Activated CD8-positive, alpha-beta memory T cell treated with anti-CD3 and anti-CD28 coated beads for 24 hours (primary cell): ENCODE data around the gene S100A10.
A peak's percentile ranks its signal among the peaks of the same experiment; 100 is the strongest.

ENCODE experiments used
- DNase-seq: peaks from one replicate; pipeline ENCODE4 v3.0.0-alpha.2; 2020

S100A10 gene, protein sequence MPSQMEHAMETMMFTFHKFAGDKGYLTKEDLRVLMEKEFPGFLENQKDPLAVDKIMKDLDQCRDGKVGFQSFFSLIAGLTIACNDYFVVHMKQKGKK

DNA sequence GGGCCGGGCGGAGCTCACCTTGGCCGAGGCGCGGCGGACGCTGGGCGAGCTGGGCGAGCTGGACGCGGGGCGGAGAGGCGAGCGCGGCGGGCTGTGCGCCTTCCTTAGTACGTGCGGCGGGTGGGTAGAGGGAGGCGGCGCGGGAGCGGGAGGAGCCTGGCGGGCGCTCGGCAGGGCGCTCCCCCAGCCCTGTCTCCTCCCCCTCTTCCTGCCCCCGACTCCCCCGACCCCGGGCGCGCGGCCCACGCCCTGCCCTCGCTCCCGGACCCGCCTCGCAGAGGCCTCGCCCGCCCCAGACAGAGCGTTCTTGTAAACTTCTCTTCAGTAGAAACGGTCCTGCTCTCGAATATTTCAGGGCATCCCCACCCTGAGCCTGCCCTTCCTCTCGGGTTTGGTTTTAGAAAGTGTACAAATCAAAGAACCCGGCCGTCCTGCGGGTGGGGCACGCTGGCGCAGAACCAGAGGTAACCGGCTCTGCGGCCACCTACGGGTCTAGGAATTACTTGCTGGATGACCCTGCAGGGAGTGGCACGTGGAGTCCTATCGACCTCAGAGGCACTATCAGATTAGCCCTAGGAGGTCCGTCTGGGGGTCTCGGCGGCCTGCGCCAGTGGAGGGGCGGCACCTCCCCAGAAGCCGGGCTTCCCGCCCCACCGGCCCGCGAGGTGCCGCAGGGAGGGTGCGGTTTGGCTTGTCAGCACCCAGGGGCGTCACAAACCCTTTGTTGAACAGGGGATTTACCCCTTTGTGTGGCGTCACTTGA lies at the start of gene S100A10:
Gene S100A10 (minus strand): TSS at position 126 of the 763 bp plus-strand sequence. CDS start 7,629 bp downstream, outside the sequence.
- DNase-seq = peak; percentile 85

DNA sequence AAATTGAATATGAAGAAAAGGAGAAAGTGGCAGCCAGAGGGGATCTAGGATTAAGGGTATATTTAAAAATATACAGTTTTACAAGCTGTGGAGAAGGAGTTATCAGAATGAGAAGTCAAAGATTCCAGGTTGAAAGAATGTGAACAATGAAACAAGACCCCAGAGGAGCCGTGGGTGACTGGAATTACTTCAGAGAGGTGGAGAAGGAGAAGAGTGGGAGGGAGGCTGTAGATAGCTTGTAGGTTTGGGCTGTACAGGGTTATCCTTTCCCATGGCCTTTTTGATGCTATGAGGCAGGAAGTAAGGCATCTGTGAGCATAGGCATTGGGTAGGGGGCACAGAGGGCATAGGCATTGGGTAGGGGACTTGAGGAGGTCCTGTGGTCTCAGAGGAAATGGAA lies 48.4 kb upstream of the S100A10 start:
- no peak for DNase-seq

DNA sequence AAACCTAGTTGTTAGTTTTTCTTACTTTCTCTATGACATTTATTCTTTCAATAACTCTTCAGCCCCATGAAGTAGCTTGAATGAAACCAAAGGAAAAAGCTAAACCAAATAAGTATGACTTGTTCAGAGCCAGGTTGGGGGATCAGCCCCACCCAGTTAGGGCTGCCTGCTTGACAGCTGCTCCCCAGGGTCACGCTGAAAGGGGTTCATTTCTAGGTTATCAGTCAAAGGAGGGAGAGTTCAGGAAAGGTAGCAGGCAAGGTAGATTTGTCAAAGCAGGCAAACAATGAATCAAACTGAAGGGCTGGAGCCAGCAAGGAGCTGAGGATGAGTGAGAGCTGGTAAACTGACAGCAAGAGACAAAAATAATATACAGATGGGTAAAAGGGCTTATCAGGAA lies 46.2 kb upstream of the S100A10 start:
- no peak for DNase-seq

DNA sequence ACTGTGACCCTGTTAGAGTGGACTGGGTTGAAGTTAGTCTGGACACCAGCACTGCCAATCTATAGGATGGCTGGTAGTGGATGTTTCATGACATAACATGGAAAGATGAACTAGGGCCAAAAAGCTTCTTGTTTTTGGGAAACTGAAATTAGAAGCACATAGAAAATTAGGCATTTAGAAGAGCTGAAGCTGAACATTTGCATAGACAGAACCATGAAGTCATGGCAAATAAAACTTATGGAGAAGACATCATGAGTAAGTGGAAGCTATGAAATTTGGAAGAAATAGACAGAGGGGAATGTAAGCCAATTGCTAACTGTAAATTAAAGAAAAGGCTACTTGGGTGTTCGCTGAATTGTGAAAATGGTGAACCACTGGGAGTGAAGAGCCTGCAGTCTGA lies 45.8 kb upstream of the S100A10 start:
- DNase-seq = no peak

DNA sequence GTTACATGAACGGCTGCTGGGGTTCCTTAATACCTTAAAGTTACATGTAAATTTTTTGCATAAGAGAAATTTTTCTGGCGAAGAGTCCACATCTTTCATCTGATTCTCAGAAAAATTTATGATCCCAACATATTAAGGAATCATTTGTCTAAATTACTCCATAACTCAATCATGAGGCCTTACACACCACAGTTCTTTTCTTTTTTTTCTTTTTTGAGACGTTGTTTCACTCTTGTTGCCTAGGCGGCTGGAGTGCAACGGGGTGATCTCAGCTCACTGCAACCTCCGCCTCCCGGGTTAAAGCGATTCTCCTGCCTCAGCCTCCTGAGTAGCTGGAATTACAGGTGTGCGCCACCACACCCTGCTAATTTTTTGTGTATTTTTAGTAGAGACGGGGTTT lies 45.2 kb upstream of the S100A10 start:
- no peak for DNase-seq

DNA sequence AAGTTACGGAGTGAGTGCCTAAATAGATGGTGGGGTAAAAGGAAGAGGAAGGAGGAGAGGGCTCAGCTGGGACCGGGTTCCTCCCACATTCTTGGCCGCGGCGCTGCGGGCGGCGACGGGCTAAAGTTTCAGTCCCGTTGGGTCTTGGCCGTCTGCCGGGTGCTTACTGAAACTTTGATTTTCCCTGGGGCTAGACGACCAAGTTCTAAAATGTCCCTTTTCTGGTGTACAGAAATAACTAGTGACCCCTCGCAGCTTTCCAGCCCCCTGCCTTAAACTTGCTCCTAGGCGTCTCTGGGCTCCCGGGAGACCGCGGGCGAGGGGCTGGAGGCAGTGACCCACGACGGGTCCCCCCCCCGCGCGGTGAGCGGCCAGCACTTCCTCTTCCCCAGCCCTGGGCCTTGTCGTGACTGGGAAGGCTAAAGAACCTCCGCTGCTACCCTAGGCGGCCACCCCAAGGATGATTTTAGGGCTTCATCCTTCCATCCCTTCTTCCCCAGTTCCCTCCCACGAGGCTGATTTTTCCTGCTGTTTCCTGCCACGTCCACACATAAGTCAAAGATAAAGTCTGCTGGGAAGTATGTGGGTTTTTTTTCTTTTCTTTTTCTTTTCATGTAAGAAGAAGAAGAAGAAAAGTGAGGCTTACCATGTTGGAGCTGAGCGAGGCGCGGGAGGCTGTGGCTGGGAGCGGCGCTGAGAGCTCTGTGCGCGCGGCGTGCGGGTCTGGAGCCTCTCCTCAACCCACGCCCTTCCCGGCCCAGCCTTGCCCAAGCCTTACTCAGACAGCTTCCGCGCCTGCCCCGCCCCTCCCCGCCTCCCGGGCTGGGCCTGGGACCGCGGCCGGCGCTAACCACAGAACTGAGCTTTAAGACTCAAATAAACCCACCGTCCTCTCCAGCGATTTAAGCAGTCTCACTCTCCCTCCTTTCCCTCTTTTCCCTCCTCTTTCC lies 42.9 kb upstream of the S100A10 start, which contains the start of gene S100A11:
Gene S100A11 (minus strand): TSS at position 738 of the 950 bp plus-strand sequence. CDS start 89 bp downstream, at position 649.
- DNase-seq = peak; percentile 86

DNA sequence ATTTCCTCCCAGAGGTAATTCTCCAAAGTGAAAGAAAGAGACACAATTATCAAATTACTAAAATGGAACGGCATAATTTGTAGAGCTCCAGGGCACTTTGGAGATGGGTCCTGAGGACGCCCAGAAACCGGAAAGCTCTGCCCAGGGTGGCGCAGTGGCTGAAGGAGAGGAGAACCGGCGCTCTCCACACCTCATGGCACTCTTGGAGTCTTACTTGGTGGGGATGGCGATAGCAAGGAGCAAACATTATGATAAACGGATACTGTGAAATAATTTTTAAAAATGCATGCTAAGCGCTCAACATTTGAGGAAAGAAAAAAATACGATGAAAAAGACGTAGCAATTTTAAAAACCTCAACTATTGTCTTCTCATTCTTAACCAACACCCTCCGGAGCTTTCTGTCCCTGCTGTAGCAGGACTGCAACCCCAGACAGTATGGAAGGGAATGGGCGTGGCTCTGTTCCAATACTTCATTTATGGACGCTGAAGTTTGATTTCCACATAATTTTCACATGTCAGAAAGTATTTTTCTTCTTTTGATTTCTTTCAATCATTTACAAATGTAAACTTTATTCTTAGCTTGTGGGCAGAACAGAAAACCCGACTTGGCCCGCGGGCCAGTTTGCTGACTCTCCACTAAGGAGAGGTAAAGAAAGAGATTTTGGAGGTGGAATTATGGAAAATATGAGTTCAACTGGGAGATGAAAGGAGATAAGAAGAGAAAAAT lies 42.0 kb upstream of the S100A10 start:
- DNase-seq = no peak

DNA sequence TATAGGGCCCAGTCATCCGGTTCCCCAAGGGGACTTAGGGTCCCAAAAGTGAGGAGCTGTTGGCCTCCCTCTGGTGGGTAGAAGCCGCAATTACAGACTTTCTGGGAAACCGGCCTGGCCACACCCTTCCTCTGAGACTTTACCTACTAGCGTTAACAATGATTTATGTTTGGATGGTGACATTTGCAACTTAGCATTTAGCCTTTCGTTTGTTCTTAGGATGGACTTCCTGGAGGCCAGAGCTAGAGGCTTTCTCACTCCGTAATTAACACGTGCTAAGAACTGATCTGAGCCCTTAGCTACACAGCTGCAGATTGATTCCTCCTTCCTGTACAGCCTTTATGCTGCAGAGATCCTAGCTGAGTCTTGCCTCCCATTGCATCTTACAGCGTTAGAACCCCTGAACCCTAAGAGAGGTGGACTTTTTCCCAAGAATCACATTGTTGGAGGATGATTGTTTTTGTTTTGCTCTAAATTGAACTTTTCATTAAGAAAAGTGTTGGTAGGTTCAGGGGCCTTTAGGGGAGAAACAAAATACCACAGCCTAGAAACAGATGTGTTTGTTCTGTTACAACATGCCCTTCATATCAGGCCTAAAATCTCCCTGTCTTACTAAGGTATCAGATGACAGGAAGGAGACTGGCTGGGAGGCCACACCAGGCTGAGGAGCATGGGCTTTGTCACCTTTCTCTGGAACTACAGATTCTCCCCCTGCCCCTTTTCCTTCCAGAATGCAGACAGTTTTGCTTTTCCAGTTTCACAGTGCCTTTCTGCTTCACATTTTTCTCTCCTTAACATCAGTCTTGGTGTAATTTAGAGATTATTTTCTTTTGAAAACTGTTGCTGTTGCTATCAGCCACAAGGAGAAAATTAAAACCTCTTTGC lies 41.2 kb upstream of the S100A10 start:
- peak; percentile 84 for DNase-seq

DNA sequence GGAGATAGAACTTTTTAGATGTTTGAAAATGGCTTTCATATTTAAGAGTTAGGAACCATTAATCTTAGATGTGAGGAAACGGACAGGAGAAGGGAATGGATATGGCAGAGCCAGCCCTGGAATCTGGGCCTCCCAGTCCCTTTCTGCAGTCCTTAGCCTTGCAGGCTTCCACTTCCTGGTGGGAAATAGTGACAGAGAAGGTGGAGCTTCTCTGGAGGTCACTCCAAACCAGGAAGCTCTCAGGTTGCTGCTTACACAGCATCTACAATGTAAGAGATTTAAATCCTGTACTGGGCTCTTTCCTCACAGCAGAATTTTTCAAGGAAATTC lies 40.6 kb upstream of the S100A10 start:
- no peak for DNase-seq

DNA sequence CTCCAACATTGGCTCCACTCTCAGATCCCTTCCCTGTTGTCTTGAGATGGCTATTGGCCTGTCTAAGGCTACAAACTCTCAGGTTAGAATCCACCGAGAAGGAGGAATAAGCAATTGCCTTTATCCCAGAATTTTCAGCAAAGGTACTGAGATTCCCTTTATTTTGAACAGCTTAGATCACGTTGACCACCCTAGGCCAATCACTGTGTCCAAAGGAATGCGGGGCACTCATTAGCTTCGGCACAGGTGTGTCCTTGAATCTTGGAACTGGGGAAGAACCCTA lies 36.2 kb upstream of the S100A10 start:
- DNase-seq = no peak

DNA sequence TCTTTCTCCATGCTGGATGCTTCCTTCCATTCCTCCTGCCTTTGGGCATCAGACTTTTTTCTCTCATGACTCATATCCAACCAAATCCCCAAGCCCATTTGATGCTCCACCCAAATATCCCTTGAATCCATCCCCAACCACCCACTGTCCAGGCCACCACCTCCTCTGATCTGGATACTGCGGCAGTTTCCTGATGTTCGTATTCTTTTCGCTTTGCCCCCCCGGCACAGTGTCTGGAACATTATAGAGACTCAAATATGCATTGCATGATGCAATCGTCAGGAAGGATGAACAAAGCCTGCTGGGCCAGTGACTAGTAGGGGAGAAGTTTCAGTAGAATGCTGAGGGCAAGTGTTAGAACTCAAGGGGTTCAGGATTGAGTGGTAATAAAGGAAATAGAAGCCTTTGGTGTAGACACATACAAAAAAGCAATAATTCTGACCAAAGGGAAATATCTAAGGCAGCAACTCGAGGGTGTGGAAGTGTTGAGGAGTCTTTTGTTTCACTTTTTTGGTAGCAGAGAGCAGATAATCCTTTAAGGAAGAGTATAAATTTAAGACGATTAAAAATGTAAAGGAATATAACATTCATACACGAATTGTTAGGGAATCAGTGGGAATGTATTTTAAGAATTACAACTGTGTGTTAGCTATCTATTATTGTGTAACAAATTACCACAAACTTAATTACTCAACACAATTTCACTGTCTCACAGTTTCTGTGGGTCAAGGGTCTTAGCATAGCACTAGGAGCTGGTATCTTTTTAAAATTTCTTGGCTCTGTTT lies 35.7 kb upstream of the S100A10 start:
- no peak for DNase-seq

DNA sequence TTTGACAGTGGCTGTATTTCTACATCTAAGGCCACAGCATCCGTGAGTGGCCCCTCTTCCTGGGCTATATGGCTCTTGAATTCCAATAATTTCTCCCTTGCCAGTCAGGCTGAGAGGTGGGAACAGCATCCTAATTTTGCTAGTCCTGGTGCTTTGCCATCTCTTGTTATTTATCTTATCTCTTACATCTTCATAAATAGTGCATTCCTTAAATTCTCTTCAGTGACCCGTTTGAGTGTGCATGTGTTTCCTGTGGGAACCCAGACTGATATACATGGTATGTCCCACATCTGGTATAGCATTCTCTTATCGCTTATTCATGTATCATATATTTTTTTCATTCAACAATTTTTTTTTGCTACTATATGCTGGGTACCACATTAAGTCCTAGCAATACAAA lies 33.2 kb upstream of the S100A10 start:
- no peak for DNase-seq

DNA sequence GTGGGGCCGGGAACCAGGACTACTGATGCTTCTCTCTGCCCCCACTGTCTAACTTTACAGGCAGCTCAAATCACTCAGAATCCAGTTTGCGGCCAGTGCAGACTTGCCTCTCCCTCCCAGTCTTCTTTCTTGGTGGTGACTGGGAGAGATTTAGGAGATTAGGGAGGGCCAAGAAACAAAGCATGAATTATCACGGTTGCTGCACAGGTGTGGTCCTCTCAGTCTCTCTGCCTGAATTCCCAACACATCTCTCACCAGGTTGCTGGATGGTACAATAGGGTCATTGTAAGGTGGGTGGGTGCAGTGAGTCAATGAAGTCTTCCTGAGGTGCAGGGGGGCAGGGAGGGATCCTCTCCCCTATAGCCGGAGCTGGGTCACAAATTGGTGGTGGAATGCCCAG lies 30.6 kb upstream of the S100A10 start:
- DNase-seq = no peak

DNA sequence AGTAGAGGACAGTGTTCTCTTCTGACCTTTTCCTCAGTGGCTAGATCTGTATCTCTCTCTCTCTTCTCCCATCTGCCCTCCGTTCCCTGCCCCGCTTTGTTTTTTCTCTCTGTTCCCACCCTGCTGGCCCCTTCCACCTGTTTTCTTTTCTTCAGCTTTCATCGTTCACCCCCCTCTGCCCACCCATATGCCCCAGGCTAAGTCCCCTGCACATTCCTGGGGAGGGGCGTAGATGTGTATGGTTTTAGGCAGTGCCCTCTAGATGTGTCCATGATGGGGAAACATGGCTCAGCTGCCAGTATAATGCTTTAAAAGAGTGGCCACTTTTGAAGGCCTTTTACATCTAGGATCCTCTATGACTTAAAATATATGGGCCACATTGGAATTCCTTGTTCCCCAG lies 29.6 kb upstream of the S100A10 start:
- no peak for DNase-seq

DNA sequence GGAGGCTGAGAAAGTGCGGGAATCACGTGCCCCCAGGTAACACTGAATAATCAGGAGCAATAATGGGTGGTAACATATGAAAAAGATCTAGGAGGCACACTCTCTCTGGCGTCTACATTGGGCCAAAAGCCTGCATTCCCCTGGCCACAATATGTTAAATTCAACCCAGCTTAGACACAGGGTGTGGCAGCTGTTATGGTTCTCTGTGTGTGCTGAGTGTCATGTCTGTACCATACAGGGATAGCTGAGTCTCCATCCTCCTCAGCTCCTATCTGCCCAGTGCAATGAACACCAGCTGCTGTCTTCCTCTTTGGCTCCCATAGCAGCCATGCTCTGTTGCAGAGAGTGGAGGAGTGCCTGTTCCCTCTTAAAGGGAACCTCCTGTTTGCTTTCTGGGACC lies 28.8 kb upstream of the S100A10 start:
- no peak for DNase-seq

DNA sequence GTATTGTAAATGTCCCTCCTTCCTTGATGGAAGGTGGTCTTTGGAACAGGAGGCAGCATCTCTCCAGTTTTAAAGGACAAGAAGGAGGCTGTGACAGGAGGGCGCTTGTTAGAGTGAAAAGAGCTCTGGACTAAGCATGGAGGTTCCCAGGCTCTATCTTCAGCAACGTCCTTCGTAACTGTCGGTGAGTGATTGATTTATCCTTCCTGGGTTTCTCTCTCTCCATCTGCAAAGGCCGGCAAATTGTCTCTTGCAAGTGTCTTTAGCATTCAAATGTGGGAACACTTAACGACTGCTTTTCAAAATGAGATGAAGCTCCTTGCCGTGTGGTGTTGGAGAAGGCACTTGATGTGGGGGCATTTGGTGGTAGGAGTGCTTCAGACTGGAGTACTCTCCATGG lies 27.9 kb upstream of the S100A10 start:
- DNase-seq = no peak

DNA sequence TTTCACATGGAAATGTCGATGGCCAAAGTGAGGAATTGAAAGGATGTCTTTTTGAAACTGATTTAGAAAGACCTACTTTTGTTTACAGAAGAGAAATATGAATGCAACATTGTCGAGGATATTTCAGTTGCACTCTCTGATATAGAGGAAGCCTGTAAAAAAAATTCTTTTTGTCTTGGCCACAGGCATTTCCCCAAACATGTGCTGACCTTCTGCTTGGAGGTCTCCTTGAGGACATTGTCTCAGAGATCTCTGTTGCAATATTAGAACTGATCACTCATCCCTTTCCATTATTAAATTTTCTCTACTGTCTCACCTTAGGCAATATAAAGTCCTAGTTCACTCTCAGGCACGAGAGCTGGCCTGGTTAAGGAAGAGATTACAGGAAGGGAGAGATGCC lies 27.2 kb upstream of the S100A10 start:
- no peak for DNase-seq

DNA sequence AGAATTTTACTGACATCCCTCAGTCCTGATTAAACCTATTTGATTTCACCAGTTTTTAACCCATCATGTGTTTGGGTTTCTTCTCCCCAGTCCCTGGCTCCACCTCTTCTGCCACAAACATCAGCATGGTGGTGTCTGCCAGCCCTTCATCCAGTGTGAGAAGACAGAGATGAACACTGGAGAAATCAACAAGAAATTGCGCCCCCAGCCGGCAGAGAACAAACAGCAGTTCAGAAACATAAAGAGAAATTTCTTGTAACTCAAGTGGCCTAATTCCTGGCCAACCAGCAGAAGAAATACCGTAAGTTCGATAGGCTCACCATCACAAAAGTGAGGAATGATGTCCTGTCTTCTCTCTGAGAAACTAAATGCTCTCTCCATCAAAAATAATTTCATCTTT lies 24.9 kb upstream of the S100A10 start:
- DNase-seq = no peak

DNA sequence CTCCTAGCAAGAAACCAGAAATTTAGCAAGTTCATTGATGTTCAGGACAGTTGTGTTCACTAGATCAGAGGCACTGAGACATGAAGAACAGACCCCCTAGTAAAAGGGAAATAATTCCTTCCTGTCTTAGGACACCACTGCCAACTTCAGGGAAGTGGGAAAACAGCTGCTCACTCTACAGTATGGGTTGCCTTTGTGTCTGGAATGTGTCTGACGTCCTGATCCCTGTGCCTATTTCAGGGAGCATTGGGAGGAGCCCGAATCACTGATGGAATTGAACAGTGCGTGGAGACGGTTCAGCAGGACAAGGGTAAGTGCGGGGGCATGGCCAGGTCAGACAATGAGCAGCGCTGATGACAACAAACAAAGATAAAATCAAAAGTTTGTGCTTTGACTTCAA lies 22.1 kb upstream of the S100A10 start:
- no peak for DNase-seq

DNA sequence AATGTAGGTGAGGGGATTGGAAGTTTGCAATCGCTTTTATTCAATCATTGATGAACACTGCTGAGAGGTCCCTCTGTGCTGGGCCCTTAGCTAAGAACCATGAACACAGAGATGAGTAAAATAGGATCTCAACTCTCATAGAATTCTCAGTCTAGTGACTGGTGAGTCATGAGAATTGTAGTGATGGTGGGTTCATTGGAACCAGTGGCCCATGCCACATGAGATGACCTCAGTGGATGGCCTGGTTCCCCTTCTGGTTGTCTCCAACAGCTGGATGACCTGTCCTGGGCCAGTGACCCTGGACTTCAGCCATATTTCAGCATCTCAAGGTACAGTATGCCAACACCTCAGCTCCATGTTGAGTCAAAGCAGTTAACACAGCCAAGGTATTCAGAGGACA lies 21.3 kb upstream of the S100A10 start:
- DNase-seq = no peak

DNA sequence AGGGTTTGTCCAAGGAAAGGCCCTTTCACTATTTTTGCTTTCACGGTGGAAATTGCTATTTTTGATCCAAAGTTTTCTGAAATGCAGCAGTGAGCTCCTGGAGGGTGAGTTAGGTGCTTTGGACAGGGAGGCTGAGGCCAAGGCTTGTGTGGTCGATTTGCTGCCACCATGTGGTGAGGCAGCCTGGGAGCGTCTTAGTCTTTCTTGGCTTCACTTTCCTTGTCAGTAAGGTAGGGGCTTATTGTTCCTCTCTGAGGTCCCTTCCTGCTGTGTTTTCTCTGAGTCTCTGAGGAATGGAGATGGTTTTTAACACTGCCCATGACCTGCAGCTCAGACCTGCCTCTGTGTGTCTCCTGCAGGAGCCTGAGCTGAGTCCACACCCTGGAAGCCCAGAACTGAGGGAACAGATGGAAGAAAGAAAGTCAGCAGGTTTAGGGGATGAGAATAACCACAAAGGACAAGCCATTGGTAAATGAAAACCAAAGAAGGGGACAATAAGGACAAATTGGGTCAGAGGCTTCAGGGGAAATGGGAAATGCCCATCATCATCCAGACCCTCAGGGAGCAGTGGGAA lies 20.1 kb upstream of the S100A10 start:
- no peak for DNase-seq
